GM08714 (cell line): ENCODE measurements around the gene SDR42E2.

Experiments used
- H3K4me3 ChIP-seq: fragments of 200-500 bp; sonication (Bioruptor generic); 2 replicates; pipeline ENCODE4 v1.5.1; 2014; ENCODE audit warnings: mild to moderate bottlenecking, low read length, inconsistent platforms
- ZNF274 ChIP-seq: IDR thresholded peaks from 2 replicates; pipeline ENCODE4 v1.6.1; 2012; ENCODE audit warnings: mild to moderate bottlenecking, low read depth, low read length

The SDR42E2 gene

DNA sequence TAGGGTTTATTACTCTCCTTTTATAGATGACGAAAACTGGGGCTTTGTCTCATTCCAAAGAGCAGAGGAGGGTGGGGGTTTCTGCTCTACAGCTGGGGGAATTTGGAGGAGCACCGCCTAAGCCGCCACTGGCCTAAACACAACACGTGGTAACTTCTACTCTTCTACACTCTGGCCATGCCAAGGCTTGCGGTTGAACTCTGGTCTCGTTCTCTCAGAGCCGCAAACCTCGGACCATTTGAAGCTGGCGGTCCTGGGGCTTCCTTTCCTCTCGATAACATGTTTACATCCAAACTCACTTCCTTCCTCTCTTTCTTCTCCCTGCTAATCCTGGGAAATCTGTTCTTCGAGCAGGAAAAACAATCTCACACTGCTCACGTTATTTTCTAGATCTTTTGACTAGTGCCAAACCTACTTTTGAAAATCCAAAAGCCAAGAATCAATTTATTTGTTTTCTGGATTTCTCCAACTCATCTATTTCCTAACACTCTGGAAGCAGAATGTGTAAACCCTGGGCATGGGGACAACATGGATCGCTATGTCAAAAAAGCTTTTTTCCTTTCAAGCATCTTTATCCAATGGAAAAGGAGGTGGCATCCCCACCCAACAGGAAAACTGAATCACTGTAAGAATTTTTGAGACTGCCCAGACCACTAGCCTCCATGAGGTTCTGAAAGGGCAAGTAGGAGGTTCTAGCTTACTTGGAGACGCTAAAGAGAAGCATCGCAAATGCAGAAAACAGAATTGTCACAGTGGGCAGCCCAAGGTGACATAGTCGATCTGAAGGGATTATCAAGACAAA is 30.2 kb downstream of the SDR42E2 start:
- TF ChIP-seq ZNF274 = no peak
- peak overlapping the region; percentile 74; the same call in 1 of the 2 replicates for H3K4me3 ChIP-seq

GRCh38 chr16:22193063-22193411 is 30.7 kb downstream of the SDR42E2 start:
- no peak overlapping the region for H3K4me3 ChIP-seq
- TF ChIP-seq ZNF274 = no peak

DNA sequence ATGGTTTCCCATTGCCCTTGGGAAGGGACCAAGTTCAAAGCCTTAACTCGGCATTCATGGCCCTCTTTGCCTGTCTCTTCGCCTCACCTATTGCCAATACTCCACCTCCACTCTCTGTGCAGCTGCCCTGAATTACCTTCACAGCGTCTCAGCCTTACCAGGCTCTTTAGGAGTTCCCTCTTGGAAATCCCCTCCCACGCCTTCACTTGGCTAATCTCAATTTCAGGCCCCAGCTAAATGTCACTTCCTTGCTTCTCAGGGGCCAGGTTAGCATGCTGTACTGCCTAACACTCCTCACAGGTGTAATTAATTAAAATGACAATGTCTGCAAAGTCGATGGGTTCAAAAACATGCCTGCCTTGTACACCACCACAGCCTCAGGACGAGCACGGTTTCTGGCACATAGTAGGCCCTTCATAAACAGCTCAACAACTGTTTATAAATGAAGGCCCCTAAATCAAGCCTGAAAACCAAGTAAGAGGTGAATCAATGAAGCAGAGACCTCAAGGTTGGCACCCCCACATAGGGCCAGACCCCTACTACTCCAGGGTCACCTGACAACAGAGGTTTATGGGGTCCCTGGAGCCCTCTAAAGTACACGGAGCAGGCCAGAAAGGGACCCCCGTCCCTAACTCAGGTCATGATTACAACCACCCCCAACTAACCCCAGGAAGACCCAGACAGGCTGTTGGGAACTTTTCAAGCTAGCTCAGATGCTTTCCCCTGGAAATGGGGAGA is 32.6 kb downstream of the SDR42E2 start:
- H3K4me3 ChIP-seq = no peak overlapping the region

GRCh38 chr16:22195445-22195694 is 33.1 kb downstream of the SDR42E2 start:
- no peak for TF ChIP-seq ZNF274

More for the DNA sequence above, 32.6 kb downstream of the SDR42E2 start:
- no peak for TF ChIP-seq ZNF274

GRCh38 chr16:22195695-22196558 is 33.6 kb downstream of the SDR42E2 start:
- TF ChIP-seq ZNF274 = no peak
- peak overlapping the region; percentile 73 for H3K4me3 ChIP-seq

More at GRCh38 chr16:22195445-22195694, 33.1 kb downstream of the SDR42E2 start:
- H3K4me3 ChIP-seq = no peak overlapping the region

DNA sequence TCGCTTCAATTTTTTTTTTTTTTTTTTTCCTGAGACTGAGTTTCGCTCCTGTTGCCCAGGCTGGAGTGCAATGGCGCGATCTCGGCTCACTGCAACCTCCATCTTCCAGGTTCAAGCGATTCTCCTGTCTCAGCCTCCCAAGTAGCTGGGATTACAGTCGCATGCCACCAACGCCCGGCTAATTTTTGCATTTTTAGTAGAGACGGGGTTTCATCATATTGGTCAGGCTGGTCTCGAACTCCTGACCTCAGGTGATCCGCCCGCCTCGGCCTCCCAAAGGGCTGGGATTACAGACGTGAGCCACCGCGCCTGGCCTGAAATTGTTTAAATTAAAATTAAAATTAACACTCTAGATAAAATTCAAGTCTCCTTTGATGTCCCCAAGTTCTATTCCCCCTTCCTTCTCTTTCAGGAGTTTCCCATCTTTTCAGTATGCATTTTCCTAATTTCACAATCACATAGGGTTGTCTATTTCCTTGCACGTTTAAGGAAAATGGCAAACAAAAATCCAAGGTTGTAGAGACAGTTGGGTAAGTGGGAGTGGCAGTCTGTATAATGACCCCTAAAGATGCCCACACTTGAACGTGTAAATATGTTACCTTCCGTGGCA is 34.4 kb downstream of the SDR42E2 start:
- peak overlapping the region; percentile 73; the same call in 1 of the 2 replicates for H3K4me3 ChIP-seq

DNA sequence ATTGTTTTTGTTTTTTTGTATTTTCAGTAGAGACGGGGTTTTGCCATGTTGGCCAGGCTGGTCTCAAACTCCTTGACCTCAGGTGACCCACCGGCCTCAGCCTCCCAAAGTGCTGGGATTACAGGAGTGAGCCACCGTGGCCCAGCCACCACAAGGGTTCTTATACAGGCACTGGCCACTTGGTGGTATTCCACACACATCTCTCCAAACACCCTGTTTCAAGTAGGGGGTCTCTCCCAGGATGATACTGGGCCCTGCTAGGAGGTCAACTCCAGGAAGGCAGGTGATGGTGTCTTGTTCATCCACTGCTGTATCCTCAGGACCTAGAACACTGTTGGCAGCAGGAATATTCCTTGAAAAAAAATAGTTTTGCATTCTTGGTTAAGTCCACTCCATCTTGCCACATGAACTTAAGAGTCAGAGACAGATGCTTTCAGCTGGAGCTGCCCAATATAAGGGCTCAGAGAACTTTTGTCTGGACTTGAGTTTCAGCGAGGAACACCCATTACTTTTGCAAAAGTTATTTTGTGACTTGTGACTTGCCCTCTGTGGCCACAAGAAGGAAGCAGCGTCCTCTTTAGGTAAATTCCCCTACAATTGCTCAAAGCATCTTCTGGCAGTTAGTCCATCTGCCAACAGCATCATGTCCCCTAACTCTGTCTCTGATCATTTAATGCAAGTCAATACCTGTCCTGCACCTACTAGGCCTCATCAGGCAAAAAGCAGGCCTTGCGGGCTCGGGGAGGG is 36.4 kb downstream of the SDR42E2 start:
- no peak overlapping the region for H3K4me3 ChIP-seq
- no peak for TF ChIP-seq ZNF274

- no peak overlapping the region for H3K4me3 ChIP-seq
- no peak for TF ChIP-seq ZNF274
Measured at GRCh38 chr16:22202261-22202637, 39.9 kb downstream of the SDR42E2 start.

- no peak overlapping the region for H3K4me3 ChIP-seq
- TF ChIP-seq ZNF274 = no peak
Measured at GRCh38 chr16:22203091-22203490, 40.8 kb downstream of the SDR42E2 start.

DNA sequence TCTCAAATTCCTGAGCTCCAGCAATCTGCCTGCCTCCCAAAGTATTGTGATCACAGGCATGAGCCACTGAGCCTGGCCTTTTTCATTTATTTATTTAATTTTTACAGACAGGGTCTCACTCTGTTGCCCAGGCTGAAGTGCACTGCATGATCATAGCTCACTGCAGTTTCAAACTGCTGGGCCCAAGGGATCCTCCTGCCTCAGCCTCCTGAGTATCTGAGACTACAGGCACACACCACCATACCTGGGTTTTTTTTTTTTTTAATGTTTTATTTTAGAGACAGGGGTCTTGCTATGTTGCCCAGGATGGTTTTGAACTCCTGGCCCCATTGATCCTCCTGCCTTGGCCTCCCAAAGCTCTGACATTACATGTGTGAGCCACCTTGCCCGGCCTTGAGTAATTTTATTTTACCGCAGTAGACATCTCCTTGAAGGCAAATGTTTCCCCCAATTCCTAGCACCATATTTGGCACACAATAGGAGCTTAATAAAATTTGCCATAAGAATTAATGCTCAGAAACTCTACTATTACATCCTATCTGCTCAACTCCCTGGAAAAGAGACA is 41.9 kb downstream of the SDR42E2 start:
- no peak overlapping the region for H3K4me3 ChIP-seq
- TF ChIP-seq ZNF274 = no peak

DNA sequence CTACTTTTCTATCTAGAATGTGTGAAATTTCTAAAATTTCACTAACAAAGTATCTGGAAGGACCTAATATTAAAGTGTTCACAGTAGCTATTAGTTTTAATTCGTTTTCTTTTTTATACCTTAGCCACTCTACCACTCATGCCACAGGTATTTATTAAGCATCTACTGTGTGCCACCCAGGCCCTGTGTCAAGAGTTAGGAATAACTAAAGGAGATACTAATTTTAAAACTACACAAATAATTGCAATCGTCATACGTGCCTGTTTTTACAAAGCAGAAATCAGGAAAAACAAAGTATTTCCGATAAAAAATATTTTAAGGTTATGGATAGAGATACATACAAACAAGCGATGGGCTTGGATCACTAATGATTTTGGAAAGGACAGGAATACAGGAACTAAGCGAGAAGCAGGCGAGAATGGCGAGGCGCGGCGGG is 43.3 kb downstream of the SDR42E2 start:
- no peak for TF ChIP-seq ZNF274
- peak overlapping the region; percentile 42; the same call in 1 of the 2 replicates for H3K4me3 ChIP-seq

GRCh38 chr16:22206013-22206841 is 43.9 kb downstream of the SDR42E2 start, which contains the start of gene EEF2K:
TSS of gene EEF2K (plus strand) at chr16:22206278. CDS start at chr16:22225730, 19,452 bp downstream.
- TF ChIP-seq ZNF274 = no peak

More at GRCh38 chr16:22206013-22206841, 43.9 kb downstream of the SDR42E2 start, which contains the start of gene EEF2K:
- H3K4me3 ChIP-seq = peak within 1 kb of the TSS; percentile 73
